Neural progenitor cell (in vitro differentiated cells): Measurements from ENCODE around the gene RPS10.

Experiments used
- EZH2 ChIP-seq: fragments of 200-600 bp; sonication (generic); IDR thresholded peaks from 2 replicates; pipeline ENCODE4 v1.6.1; 2017; ENCODE audit warnings: antibody characterized with exemption, mild to moderate bottlenecking, moderate library complexity
- TF ChIP-seq, protein P1 (sequence below): fragments of 200-600 bp; sonication (generic); IDR thresholded peaks from 2 replicates; pipeline ENCODE4 v1.5.1; 2017; ENCODE audit warnings: antibody characterized with exemption, mild to moderate bottlenecking

DNA sequence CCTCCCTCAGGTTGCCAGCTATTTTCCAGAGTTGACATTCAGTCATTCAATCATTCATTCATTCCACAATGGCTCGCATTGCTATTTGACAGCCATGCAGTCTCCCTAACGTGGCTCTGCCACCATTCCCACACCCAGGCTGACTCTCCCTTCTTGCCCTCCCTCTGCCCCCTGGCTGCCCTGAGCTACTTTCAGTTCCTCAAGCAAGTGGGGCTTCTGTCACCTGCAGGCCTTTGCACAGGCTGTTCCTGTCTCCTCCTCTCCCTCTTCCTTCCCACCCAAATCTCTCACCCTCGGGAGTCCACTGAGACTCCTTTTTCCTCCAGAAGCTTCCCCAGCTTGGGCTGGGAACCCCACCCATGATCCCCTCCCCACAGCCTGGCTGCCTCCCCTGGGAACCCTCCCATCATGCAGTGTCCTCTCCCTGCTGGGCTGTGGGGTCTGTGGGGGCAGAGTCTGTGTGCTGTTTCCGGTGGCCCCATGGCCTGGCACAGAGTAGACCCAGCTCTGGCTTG is 42.6 kb upstream of the RPS10 start:
- TF ChIP-seq, protein P1, sequence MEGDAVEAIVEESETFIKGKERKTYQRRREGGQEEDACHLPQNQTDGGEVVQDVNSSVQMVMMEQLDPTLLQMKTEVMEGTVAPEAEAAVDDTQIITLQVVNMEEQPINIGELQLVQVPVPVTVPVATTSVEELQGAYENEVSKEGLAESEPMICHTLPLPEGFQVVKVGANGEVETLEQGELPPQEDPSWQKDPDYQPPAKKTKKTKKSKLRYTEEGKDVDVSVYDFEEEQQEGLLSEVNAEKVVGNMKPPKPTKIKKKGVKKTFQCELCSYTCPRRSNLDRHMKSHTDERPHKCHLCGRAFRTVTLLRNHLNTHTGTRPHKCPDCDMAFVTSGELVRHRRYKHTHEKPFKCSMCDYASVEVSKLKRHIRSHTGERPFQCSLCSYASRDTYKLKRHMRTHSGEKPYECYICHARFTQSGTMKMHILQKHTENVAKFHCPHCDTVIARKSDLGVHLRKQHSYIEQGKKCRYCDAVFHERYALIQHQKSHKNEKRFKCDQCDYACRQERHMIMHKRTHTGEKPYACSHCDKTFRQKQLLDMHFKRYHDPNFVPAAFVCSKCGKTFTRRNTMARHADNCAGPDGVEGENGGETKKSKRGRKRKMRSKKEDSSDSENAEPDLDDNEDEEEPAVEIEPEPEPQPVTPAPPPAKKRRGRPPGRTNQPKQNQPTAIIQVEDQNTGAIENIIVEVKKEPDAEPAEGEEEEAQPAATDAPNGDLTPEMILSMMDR = no peak
- no peak for TF ChIP-seq EZH2
